ENCODE measurements around the gene AKAP13.

DNA sequence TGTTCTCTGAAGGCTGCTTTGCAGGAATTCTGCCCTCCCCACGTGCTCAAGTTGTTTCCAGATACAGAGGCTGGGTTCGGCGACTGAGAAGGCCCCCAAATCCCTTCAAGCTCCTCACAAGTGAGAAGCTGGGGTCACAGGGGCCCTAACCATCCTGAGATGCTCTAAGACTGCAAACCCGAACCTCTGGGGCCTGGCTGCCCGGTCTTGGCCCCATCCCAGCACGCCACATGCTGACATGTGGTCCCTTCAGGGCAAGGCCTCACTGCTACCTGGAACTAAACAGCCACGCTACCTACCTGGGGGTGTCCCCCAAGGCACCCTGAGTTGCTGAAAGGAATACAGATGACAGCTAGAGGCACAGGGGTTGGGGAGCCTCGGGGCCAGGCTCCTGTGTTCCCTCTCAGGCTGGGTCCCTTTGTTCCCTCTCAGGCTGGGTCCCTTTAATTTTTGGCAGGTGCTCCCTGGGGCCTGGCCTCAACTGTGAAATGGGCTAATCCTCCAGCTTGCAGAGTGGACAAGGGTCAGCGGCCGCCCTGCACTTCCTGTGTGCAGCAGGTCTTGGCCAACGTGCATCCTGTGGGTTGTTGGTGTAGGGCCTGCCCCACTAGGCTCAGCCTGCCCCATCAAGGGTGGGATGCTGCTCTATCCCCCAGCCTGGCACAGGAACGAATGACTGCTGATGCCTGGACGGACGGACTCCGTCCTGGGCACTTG is 381.8 kb downstream of the AKAP13 start:
- TF ChIP-seq GATA2 (IDR thresholded peaks at IDR 0.05; ENCODE audit: low read depth, low read length) (no peak), GATA3 (IDR thresholded peaks at IDR 0.05; ENCODE audit: low read depth, low read length) (no peak)
